Effector CD4-positive, alpha-beta T cell (primary cell): Measurements from ENCODE around the gene TFG.
"Not testable (repeated sequence)": the region's sequence is repeated elsewhere in the genome, so short reads cannot be mapped to it uniquely, and the experiment has no call there.

ENCODE experiments used
- DNase-seq: peaks from one replicate; pipeline ENCODE4 v3.0.0-alpha.2; 2020
- total RNA-seq: gene quantifications from one replicate; lab custom pipeline; 2026; lab: John Stamatoyannopoulos, UW

TFG gene
- 98.3 reads per million, percentile 82 among the genes with 10 or more reads in this experiment for total RNA-seq

DNA sequence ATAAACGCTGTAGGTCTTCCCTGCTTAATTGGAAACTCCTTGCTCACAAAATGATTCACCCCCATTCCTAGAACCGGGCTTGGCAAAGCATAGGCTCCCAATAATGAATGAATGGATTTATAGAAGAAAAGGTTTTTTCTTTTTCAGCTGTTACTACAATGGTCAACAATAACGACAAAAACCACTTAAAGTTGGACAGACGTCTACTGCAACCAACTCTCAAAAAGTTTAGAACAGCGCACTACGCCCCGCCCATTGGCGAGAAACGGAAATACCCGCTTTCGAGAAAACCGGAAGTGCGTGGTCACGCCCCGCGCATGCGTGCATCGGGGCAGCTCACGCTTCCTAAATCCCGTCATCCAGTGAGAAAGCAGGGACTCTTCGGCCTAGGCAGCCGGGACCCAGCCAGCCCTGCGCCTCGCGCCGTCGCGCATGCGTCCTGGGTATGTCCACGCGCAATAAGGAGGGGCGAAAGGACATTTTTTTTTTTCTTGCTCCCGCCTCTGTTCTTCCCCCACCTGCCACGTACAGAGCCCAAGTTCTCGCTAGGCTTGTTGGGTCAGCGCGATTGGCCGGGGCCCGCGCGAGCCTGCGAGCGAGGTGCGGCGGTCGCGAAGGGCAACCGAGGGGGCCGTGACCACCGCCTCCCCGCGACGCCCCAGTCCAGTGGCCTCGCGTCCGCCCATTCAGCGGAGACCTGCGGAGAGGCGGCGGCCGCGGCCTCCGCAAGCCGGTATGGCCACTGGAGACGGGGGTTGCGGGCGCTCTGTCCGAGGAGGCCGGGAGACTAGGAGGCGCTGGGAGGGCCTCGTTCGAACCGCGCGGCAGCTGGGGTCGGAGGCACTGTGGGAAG is at the start of gene TFG:
TFG (plus strand) TSS at position 506 of the 853 bp plus-strand sequence. CDS start 4,192 bp downstream, outside the sequence.
- DNase-seq, result peak; percentile 96

DNA sequence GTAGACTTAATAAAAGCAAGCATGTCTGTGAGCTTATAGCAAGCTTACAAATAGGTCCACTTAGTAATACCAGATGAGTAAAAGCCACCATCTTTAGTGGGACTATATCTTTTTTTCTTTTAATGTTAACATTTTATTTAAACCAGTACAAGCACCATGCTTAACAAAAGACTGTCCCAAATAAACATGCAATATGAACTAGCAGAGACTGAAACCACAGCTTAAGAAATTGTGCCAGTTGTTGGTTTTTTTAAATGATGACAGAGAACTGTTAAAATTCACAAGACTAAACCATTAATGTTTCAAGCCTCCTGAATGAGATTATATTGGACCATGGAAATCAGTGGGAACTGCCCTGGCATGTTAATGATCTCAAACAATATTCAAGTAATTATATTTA is 48.0 kb upstream of the TFG start:
- DNase-seq, result not testable (repeated sequence)

GRCh38 chr3:100662113-100662823 is 47.0 kb upstream of the TFG start:
- no peak for DNase-seq

GRCh38 chr3:100665230-100665629 is 44.1 kb upstream of the TFG start:
- DNase-seq, result no peak

DNA sequence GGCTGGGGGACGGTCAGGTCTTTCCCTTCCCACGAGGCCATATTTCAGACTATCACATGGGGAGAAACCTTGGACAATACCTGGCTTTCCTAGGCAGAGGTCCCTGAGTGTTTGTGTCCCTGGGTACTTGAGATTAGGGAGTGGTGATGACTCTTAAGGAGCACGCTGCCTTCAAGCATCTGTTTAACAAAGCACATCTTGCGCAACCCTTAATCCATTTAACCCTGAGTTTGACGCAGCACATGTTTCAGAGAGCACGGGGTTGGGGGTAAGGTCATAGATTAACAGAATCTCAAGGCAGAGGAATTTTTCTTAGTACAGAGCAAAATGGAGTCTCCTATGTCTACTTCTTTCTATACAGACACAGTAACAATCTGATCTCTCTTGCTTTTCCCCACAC is 42.6 kb upstream of the TFG start:
- DNase-seq, result not testable (repeated sequence)

GRCh38 chr3:100667316-100667715 is 42.0 kb upstream of the TFG start:
- DNase-seq, result not testable (repeated sequence)

- not testable (repeated sequence) for DNase-seq
Measured at GRCh38 chr3:100670995-100671394, 38.3 kb upstream of the TFG start.

GRCh38 chr3:100681496-100681895 is 27.8 kb upstream of the TFG start:
- DNase-seq, result no peak

GRCh38 chr3:100682056-100682853 is 27.0 kb upstream of the TFG start:
- no peak for DNase-seq

- DNase-seq, result no peak
Measured at GRCh38 chr3:100682854-100683760, 26.2 kb upstream of the TFG start.

DNA sequence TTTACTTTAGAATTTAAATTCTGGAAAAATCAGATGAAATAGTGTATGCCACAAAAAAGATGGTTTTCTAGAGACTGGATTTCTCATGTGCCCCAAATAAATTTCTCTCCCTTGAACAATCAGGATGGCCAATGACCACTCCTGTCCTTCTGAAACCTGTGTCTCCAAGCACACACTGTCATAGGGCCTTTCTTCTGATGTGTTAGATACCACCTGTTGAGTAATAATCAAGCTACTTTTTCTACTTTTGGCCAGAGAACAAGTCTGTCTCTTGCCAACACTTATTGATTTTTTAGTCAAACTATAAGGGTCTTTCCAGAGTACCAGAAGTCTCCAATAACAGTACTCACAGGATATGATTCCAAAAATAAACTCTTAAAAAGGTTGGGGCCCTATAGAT is 16.1 kb upstream of the TFG start:
- DNase-seq, result no peak

DNA sequence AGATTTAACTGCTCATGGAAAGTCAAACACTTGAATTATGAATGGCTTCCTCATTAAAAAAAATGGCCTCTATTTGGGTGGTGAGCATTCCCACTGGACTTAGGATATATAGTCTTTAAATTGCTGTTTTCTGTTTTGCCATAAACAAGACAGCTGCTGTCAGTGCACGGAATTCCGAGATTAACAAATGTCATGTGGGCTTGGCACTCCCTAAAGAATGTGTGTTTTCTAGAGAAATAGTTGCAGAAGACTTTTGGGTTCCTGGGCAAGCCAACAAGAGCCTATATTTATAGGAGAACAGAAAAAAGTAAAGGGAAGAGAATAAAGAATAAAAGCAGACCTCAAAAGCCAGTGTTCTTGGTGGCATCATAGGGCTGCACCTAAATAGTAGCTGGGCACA is 13.6 kb upstream of the TFG start:
- DNase-seq, result no peak

- no peak for DNase-seq
Measured at GRCh38 chr3:100696161-100696560, 13.1 kb upstream of the TFG start.

DNA sequence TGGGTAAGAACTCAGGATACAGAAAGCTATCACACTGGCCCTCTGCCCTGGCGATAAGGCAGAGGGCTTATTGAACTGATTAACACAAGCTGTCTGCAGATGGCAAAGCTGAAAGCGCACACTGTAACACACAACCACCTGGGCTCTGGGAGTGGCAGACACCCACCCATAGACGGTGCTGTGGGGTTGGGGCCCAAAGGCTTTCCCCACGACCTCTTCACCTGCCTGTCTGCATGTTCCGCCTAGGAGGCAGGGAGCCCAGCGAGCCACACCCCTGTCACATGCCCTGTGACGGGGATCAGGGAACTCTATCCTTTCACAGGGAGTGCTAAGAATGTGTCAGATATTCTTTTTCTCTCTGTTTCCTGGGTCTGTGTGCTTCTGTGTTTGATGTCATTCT is 12.1 kb upstream of the TFG start:
- DNase-seq, result no peak

DNA sequence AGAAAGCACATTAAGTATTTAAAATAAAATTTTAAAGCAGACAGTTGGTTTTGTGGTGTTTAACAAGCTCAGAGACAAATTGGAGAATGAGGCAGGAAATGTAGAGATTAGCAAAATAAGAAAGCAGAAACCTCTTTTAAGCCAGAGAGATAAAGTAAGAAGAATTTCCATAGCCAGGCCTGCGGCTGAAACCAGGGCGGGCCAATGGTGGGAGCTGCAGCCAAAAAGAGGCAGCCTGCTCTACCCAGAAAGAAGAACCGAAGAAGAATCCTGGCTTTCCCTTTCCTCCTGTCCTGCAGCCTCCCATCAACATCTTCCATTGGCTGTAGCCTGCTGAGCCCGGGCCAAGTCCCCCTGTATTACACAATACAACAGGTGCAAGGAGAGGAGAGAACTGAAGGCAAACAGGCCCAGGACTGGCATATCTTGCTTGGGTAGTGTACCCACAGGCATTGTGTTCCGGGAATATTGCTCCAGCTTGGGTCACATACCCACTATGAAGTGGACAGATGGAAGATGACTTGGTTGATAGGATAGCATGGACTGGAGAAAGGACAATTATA is 11.5 kb upstream of the TFG start:
- DNase-seq, result no peak

DNA sequence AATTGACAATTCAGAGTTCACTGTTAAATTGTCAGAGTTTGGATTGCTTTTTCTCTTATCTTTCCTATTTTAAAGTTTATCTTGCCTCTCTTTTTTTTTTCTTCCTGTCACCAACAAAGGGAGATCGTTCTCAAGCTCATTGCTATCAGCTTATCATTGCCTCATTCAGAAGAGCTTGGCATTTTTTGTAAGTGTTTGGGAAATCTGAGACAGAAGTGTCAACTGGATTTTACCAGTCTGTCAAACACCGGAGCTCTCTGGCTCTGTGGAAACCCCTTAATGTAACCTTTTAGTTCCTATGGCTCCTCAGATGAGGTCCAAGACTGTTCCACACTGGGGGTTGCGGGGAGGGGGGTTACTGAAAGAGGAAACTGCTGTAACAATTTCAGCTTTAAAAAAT is 10.6 kb upstream of the TFG start:
- DNase-seq, result no peak

DNA sequence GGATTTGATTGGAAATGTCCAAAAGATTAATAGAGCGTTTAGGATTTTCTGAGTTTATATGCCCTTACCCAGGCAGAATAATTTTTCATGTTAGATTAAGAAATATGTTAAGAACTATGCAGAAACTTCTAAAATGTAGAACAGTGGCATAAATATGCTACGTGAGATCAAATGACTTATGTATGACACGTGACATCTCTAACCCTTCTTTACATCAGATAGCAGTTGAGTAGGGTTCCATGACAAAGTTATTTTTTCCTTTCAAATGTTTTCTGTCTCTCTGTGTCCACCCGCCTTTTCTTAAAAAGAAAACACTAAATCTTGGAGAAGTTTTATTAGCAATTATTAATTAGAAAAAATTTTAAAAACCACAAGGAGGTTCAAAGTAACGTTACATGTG is 8.6 kb upstream of the TFG start:
- DNase-seq, result no peak

GRCh38 chr3:100702082-100702979 is 7.0 kb upstream of the TFG start:
- DNase-seq, result no peak

GRCh38 chr3:100702980-100703345 is 6.3 kb upstream of the TFG start:
- DNase-seq, result no peak

GRCh38 chr3:100703865-100704264 is 5.4 kb upstream of the TFG start:
- no peak for DNase-seq

GRCh38 chr3:100706365-100706764 is 2.9 kb upstream of the TFG start:
- no peak for DNase-seq
